HEK293 (cell line): Measurements from ENCODE around the gene GNG7.
A peak's percentile ranks its signal among the peaks of the same experiment; 100 is the strongest.

Experiments
- CTCF ChIA-PET: fragments of 350-600 bp; formaldehyde crosslinking; extraction: SDS; loops from one replicate; lab custom pipeline; 2021; ENCODE audit warnings: antibody characterized with exemption; lab: Yijun Ruan, JAX
- POLR2A ChIA-PET: fragments of 300-600 bp; formaldehyde crosslinking; extraction: SDS; loops from one replicate; lab custom pipeline; 2020; ENCODE audit warnings: antibody characterized with exemption, inconsistent platforms; lab: Yijun Ruan, JAX
- H3K27ac ChIP-seq: fragments of 200-500 bp; sonication (Bioruptor generic); 2 replicates; pipeline ENCODE4 v1.5.1; 2014; ENCODE audit warnings: low read depth, low read length, control low read depth, inconsistent platforms; ENCODE audit errors: extremely low read depth
- H3K36me3 ChIP-seq, 2 experiments: fragments of 200-500 bp in 1 of 2; sonication (Bioruptor generic) in 1 of 2; 1 replicate in 1 of 2; 2 replicates in 1 of 2; pipeline ENCODE4 v1.5.1; 2014 to 2017; ENCODE audit warnings: inconsistent platforms in 2 of 2, low read length in 2 of 2; ENCODE audit not compliant: control insufficient read depth in 2 of 2, insufficient read depth in 1 of 2
- H3K4me1 ChIP-seq: fragments of 200-500 bp; sonication (Bioruptor generic); 2 replicates; pipeline ENCODE4 v1.5.1; 2014; ENCODE audit warnings: mild to moderate bottlenecking, low read length, inconsistent platforms; ENCODE audit not compliant: control insufficient read depth, insufficient read depth
- H3K4me3 ChIP-seq: 2 replicates; pipeline ENCODE4 v1.5.1; 2011; ENCODE audit warnings: low read depth, mild to moderate bottlenecking, control low read depth, low read length, moderate library complexity
- H3K9me3 ChIP-seq: fragments of 200-500 bp; sonication (Bioruptor generic); 2 replicates; pipeline ENCODE4 v1.5.1; 2014; ENCODE audit warnings: low read depth, low read length, inconsistent platforms; ENCODE audit not compliant: control insufficient read depth, insufficient read depth
- BCL11B ChIP-seq: fragments of 450-650 bp; formaldehyde crosslinking; IDR thresholded peaks from 2 replicates; pipeline ENCODE4 v1.5.1; 2016; ENCODE audit warnings: low read depth, missing biosample characterization, missing genetic modification characterization
- GLIS2 ChIP-seq: fragments of 450-650 bp; formaldehyde crosslinking; IDR thresholded peaks from 2 replicates; pipeline ENCODE4 v1.5.1; 2016; ENCODE audit warnings: missing biosample characterization, missing genetic modification characterization
- KLF16 ChIP-seq: fragments of 450-650 bp; formaldehyde crosslinking; IDR thresholded peaks from 2 replicates; pipeline ENCODE4 v1.5.1; 2017; ENCODE audit warnings: missing biosample characterization, missing genetic modification characterization
- SP2 ChIP-seq: fragments of 450-650 bp; formaldehyde crosslinking; IDR thresholded peaks from 2 replicates; pipeline ENCODE4 v1.5.1; 2016; ENCODE audit warnings: missing biosample characterization, missing genetic modification characterization
- ZBTB17 ChIP-seq: fragments of 450-650 bp; formaldehyde crosslinking; IDR thresholded peaks from 2 replicates; pipeline ENCODE4 v1.5.1; 2016; ENCODE audit warnings: missing biosample characterization, missing genetic modification characterization
- ZBTB20 ChIP-seq: fragments of 450-650 bp; formaldehyde crosslinking; IDR thresholded peaks from 2 replicates; pipeline ENCODE4 v1.5.1; 2016; ENCODE audit warnings: missing biosample characterization, missing genetic modification characterization
- ZNF114 ChIP-seq: fragments of 450-650 bp; formaldehyde crosslinking; IDR thresholded peaks from 2 replicates; pipeline ENCODE4 v1.5.0; 2017; ENCODE audit warnings: missing biosample characterization, missing genetic modification characterization
- ZNF157 ChIP-seq: fragments of 450-650 bp; formaldehyde crosslinking; IDR thresholded peaks from 2 replicates; pipeline ENCODE4 v1.5.1; 2016; ENCODE audit warnings: missing biosample characterization, missing genetic modification characterization
- ZNF169 ChIP-seq: fragments of 450-650 bp; formaldehyde crosslinking; IDR thresholded peaks from 2 replicates; pipeline ENCODE4 v1.5.1; 2016; ENCODE audit warnings: missing biosample characterization, missing genetic modification characterization
- ZNF174 ChIP-seq: fragments of 450-650 bp; formaldehyde crosslinking; IDR thresholded peaks from 2 replicates; pipeline ENCODE4 v1.5.0; 2017; ENCODE audit warnings: missing biosample characterization, mild to moderate bottlenecking, missing genetic modification characterization
- ZNF184 ChIP-seq: fragments of 450-650 bp; IDR thresholded peaks from 2 replicates; pipeline ENCODE4 v1.5.1; 2018; ENCODE audit warnings: missing biosample characterization, mild to moderate bottlenecking, missing genetic modification characterization
- ZNF23 ChIP-seq: fragments of 450-650 bp; formaldehyde crosslinking; IDR thresholded peaks from 2 replicates; pipeline ENCODE4 v1.5.1; 2016; ENCODE audit warnings: missing biosample characterization, missing genetic modification characterization, borderline replicate concordance
- ZNF335 ChIP-seq: fragments of 450-650 bp; formaldehyde crosslinking; conservative IDR thresholded peaks from 2 replicates; pipeline ENCODE4 v1.5.1; 2016; ENCODE audit warnings: missing biosample characterization, missing genetic modification characterization
- ZNF416 ChIP-seq: fragments of 450-650 bp; formaldehyde crosslinking; IDR thresholded peaks from 2 replicates; pipeline ENCODE4 v1.5.1; 2016; ENCODE audit warnings: missing biosample characterization, missing genetic modification characterization
- ZNF529 ChIP-seq: fragments of 450-650 bp; formaldehyde crosslinking; IDR thresholded peaks from 2 replicates; pipeline ENCODE4 v1.5.1; 2017; ENCODE audit warnings: missing genetic modification characterization, missing biosample characterization; ENCODE audit not compliant: insufficient replicate concordance
- ZNF596 ChIP-seq: fragments of 450-650 bp; IDR thresholded peaks from 2 replicates; pipeline ENCODE4 v1.5.0; 2018; ENCODE audit warnings: missing biosample characterization, mild to moderate bottlenecking, missing genetic modification characterization, moderate library complexity
- ZNF785 ChIP-seq: fragments of 450-650 bp; formaldehyde crosslinking; IDR thresholded peaks from 2 replicates; pipeline ENCODE4 v1.5.1; 2016; ENCODE audit warnings: missing biosample characterization, missing genetic modification characterization
- TF ChIP-seq, protein P1 (sequence below): fragments of 450-650 bp; formaldehyde crosslinking; IDR thresholded peaks from 2 replicates; pipeline ENCODE4 v1.5.1; 2017; ENCODE audit warnings: missing biosample characterization, mild to moderate bottlenecking, missing genetic modification characterization, moderate library complexity
- TF ChIP-seq, protein P2 (sequence below): fragments of 450-650 bp; formaldehyde crosslinking; IDR thresholded peaks from 2 replicates; pipeline ENCODE4 v1.5.1; 2016; ENCODE audit warnings: missing biosample characterization, missing genetic modification characterization
- TF ChIP-seq, protein P3 (sequence below): fragments of 450-650 bp; formaldehyde crosslinking; IDR thresholded peaks from 2 replicates; pipeline ENCODE4 v1.5.1; 2017; ENCODE audit warnings: missing biosample characterization, missing genetic modification characterization
- TF ChIP-seq, protein P4 (sequence below): fragments of 450-650 bp; formaldehyde crosslinking; IDR thresholded peaks from 2 replicates; pipeline ENCODE4 v1.5.1; 2017; ENCODE audit warnings: missing biosample characterization, missing genetic modification characterization
- TF ChIP-seq, protein P5 (sequence below): fragments of 450-650 bp; formaldehyde crosslinking; optimal IDR thresholded peaks from 2 replicates; pipeline ENCODE3; 2016; ENCODE audit warnings: missing biosample characterization, mild to moderate bottlenecking, missing genetic modification characterization
- TF ChIP-seq, protein P6 (sequence below): fragments of 450-650 bp; formaldehyde crosslinking; IDR thresholded peaks from 2 replicates; pipeline ENCODE4 v1.5.1; 2016; ENCODE audit warnings: missing biosample characterization, missing genetic modification characterization
- TF ChIP-seq, protein P7 (sequence below): sonication (generic); formaldehyde crosslinking; IDR thresholded peaks from 2 replicates; pipeline ENCODE4 v1.8.1; 2022; ENCODE audit warnings: mild to moderate bottlenecking, moderate library complexity, missing genetic modification reagents

The GNG7 gene

DNA sequence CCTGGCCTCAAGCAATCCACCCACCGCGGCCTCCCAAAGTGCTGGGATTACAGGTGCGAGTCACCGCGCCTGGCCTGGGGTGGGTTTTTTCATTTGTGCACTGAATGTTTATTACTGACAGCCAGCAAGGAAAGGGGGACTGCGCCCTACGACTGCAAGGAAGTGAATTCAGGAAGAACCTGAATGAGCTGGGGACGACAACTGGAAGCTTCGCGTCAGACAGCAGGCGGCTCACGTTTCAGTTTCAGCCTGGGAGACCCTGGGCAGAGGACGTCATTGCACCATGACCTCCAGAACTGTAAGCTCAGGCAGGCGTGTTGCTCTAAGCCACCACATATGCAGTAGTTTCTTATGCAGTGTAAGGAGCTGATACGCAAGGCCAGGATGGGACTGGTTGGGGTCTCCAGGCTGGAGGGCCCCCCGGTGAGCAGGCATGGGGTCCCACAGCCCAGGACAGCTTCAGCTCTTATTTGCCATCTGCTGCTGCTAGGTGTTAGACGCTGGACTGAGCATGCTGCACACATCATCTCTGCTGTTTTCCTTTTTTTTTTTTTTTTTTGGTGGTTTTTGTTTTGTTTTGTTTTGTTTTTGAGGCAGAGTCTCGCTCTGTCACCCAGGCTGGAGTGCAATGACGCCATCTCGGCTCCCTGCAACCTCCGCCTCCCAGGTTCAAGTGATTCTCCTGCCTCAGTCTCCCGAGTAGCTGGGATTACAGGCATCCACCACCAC lies 160.0 kb downstream of the GNG7 start (continued):
- TF ChIP-seq, protein P1, sequence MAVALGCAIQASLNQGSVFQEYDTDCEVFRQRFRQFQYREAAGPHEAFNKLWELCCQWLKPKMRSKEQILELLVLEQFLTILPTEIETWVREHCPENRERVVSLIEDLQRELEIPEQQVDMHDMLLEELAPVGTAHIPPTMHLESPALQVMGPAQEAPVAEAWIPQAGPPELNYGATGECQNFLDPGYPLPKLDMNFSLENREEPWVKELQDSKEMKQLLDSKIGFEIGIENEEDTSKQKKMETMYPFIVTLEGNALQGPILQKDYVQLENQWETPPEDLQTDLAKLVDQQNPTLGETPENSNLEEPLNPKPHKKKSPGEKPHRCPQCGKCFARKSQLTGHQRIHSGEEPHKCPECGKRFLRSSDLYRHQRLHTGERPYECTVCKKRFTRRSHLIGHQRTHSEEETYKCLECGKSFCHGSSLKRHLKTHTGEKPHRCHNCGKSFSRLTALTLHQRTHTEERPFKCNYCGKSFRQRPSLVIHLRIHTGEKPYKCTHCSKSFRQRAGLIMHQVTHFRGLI (tag by site-specific recombination) = no peak
- TF ChIP-seq GLIS2 (tag by site-specific recombination) (no peak), ZNF174 (tag by site-specific recombination) (no peak)

DNA sequence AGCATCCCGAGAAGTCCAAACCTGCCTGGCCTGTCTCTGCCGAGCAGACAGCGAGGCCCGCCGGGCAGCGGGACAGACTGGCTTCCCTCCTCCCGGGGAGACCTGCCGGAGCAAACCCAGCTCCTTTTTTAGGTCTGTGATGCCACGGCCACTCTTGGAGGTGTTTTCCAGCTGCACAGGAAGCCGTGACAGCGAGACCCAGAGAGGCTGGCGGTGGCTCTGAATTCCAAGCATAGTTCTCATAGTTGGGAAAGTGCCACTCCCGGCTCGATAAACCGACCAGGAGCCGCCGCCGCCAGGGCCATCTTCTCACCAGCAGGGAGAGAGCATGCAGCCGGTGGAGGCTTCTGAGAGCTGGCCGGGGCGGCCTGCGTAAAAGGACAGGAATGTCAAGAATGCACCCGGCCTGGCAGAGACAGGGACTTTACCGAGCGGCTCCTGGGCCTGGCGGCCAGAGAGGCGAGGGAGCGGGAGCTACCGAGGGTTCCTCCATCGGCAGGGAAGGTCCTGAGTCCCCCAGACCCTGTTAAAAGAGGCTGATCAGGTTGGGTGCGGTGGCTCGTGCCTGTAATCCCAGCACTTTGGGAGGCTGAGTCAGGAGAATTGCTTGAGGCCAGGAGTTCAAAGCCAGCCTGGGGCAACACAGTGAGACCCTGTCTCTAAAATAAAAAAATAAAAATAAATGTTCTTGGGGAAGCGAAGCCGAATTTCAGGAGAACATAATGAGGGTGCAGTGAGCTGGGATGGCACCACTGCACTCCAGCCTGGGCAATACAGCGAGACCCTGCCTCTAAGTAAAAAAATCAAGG lies 161.6 kb downstream of the GNG7 start:
- Histone ChIP-seq H3K9me3 (no peaks in the 10 kb centered on the region), H3K4me3 (peak overlapping the region; percentile 24), H3K36me3 (no peaks in the 10 kb centered on the region), H3K4me1 (peaks cover 7% of the 10 kb centered on the region; the same call in 1 of the 2 replicates), H3K27ac (no peak overlapping the region)
- CTCF ChIA-PET = interaction anchor here (0.6 to 2.5 kb wide), 6 partner anchors 8 to 310 kb away, joined by 3 to 12 read pairs (median 4); partner anchors contain the start of gene GADD45B
- POLR2A ChIA-PET = interaction anchor here (0.7 to 11.0 kb wide), 14 partner anchors 11 to 90 kb away, joined by 3 to 374 read pairs (median 4); partner anchors contain the start of genes GADD45B and LMNB2
- TF ChIP-seq ZNF157 (tag by site-specific recombination) (no peak), ZNF23 (tag by site-specific recombination) (no peak), ZBTB20 (no peak), SP2 (tag by site-specific recombination) (no peak), ZBTB17 (tag by site-specific recombination) (no peak), ZNF184 (tag by site-specific recombination) (no peak), ZNF596 (no peak), ZNF169 (tag by site-specific recombination) (no peak), ZNF529 (tag by site-specific recombination) (no peak), ZNF416 (no peak), ZNF335 (tag by site-specific recombination) (peak; percentile 70), KLF16 (no peak), ZNF785 (tag by site-specific recombination) (no peak), BCL11B (tag by site-specific recombination) (no peak), ZNF114 (no peak)
- TF ChIP-seq, protein P2, sequence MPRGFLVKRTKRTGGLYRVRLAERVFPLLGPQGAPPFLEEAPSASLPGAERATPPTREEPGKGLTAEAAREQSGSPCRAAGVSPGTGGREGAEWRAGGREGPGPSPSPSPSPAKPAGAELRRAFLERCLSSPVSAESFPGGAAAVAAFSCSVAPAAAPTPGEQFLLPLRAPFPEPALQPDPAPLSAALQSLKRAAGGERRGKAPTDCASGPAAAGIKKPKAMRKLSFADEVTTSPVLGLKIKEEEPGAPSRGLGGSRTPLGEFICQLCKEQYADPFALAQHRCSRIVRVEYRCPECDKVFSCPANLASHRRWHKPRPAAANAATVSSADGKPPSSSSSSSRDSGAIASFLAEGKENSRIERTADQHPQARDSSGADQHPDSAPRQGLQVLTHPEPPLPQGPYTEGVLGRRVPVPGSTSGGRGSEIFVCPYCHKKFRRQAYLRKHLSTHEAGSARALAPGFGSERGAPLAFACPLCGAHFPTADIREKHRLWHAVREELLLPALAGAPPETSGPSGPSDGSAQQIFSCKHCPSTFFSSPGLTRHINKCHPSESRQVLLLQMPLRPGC (tag by site-specific recombination) = no peak
- TF ChIP-seq, protein P3, sequence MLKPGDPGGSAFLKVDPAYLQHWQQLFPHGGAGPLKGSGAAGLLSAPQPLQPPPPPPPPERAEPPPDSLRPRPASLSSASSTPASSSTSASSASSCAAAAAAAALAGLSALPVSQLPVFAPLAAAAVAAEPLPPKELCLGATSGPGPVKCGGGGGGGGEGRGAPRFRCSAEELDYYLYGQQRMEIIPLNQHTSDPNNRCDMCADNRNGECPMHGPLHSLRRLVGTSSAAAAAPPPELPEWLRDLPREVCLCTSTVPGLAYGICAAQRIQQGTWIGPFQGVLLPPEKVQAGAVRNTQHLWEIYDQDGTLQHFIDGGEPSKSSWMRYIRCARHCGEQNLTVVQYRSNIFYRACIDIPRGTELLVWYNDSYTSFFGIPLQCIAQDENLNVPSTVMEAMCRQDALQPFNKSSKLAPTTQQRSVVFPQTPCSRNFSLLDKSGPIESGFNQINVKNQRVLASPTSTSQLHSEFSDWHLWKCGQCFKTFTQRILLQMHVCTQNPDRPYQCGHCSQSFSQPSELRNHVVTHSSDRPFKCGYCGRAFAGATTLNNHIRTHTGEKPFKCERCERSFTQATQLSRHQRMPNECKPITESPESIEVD (tag by site-specific recombination) = no peak
- TF ChIP-seq, protein P4, sequence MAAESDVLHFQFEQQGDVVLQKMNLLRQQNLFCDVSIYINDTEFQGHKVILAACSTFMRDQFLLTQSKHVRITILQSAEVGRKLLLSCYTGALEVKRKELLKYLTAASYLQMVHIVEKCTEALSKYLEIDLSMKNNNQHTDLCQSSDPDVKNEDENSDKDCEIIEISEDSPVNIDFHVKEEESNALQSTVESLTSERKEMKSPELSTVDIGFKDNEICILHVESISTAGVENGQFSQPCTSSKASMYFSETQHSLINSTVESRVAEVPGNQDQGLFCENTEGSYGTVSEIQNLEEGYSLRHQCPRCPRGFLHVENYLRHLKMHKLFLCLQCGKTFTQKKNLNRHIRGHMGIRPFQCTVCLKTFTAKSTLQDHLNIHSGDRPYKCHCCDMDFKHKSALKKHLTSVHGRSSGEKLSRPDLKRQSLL (tag by site-specific recombination) = peak; percentile 60; the same call in 1 of the 2 replicates
- TF ChIP-seq, protein P5, sequence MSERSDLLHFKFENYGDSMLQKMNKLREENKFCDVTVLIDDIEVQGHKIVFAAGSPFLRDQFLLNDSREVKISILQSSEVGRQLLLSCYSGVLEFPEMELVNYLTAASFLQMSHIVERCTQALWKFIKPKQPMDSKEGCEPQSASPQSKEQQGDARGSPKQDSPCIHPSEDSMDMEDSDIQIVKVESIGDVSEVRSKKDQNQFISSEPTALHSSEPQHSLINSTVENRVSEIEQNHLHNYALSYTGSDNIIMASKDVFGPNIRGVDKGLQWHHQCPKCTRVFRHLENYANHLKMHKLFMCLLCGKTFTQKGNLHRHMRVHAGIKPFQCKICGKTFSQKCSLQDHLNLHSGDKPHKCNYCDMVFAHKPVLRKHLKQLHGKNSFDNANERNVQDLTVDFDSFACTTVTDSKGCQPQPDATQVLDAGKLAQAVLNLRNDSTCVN (tag by site-specific recombination) = no peak
- TF ChIP-seq, protein P6, sequence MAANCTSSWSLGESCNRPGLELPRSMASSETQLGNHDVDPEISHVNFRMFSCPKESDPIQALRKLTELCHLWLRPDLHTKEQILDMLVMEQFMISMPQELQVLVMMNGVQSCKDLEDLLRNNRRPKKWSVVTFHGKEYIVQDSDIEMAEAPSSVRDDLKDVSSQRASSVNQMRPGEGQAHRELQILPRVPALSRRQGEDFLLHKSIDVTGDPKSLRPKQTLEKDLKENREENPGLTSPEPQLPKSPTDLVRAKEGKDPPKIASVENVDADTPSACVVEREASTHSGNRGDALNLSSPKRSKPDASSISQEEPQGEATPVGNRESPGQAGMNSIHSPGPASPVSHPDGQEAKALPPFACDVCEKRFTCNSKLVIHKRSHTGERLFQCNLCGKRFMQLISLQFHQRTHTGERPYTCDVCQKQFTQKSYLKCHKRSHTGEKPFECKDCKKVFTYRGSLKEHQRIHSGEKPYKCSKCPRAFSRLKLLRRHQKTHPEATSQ = no peak
- TF ChIP-seq, protein P7, sequence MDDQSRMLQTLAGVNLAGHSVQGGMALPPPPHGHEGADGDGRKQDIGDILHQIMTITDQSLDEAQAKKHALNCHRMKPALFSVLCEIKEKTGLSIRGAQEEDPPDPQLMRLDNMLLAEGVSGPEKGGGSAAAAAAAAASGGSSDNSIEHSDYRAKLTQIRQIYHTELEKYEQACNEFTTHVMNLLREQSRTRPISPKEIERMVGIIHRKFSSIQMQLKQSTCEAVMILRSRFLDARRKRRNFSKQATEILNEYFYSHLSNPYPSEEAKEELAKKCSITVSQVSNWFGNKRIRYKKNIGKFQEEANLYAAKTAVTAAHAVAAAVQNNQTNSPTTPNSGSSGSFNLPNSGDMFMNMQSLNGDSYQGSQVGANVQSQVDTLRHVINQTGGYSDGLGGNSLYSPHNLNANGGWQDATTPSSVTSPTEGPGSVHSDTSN = no peak
